GM12801 (cell line): ENCODE results near the gene PRRT3.

Experiments
- CTCF ChIP-seq: IDR thresholded peaks from one replicate; pipeline ENCODE4 v1.5.1; 2011; ENCODE audit warnings: control low read depth; ENCODE audit not compliant: insufficient read length; ENCODE audit errors: extremely low read depth

The PRRT3 gene

GRCh38 chr3:9955067-9955502 lies 2.9 kb upstream of the PRRT3 start:
- TF ChIP-seq CTCF: no peak

- TF ChIP-seq CTCF: no peak
Measured at GRCh38 chr3:9951598-9951961, 628 bp downstream of the PRRT3 start.

GRCh38 chr3:9951126-9951525 lies 1.1 kb downstream of the PRRT3 start:
- no peak for TF ChIP-seq CTCF

- no peak for TF ChIP-seq CTCF
Measured at GRCh38 chr3:9949626-9950025, 2.6 kb downstream of the PRRT3 start.

GRCh38 chr3:9949115-9949514 lies 3.1 kb downstream of the PRRT3 start:
- no peak for TF ChIP-seq CTCF

- no peak for TF ChIP-seq CTCF
Measured at GRCh38 chr3:9948586-9948985, 3.6 kb downstream of the PRRT3 start.

GRCh38 chr3:9947025-9947995 lies 4.9 kb downstream of the PRRT3 start:
- TF ChIP-seq CTCF: no peak
